ENCODE data around the gene CFAP73. TPM values are rescaled to one million over a fixed set of nuclear protein-coding genes. Genes with fewer than 3 reads are reported as not detected.

Gene CFAP73
- polyA plus RNA-seq, 1 of the 3 experiments (the other 2 are of a cell fraction) = not detected

- TF ChIP-seq SMC3 (IDR thresholded peaks at IDR 0.05; ENCODE audit: low read depth, low read length) = no peak
- TF ChIP-seq MAX (IDR thresholded peaks at IDR 0.05; ENCODE audit: low read depth) = no peak
- no peak for TF ChIP-seq MXI1 (IDR thresholded peaks at IDR 0.05; ENCODE audit: low read depth, low read length)
- no peak for TF ChIP-seq RAD21 (IDR thresholded peaks at IDR 0.05; ENCODE audit: low read length)
- no peak for TF ChIP-seq CHD2 (IDR thresholded peaks at IDR 0.05; ENCODE audit: low read length, partially characterized antibody)
- no peak for TF ChIP-seq RCOR1 (IDR thresholded peaks at IDR 0.05; ENCODE audit: low read length)
- no peak for TF ChIP-seq EZH2phosphoT487 (IDR thresholded peaks at IDR 0.05; ENCODE audit: borderline replicate concordance, low read depth)
- no peak for TF ChIP-seq FOSL2 (IDR thresholded peaks at IDR 0.05; ENCODE audit: borderline replicate concordance, low read depth)
- no peak for TF ChIP-seq YY1 (IDR thresholded peaks at IDR 0.05; ENCODE audit: low read depth)
- TF ChIP-seq NFIC (IDR thresholded peaks at IDR 0.05; ENCODE audit: borderline replicate concordance) = no peak
Measured at GRCh38 chr12:113155060-113155459, 5.5 kb downstream of the CFAP73 start (continued).

GRCh38 chr12:113155646-113156045 lies 6.1 kb downstream of the CFAP73 start:
- ChIA-PET CTCF (interaction anchor here (0.8 to 7.6 kb wide), 5 partner anchors 18 to 107 kb away, joined by 3 to 49 read pairs (median 9); partner anchors contain the start of genes DTX1 and RASAL1), POLR2A (interaction anchor here (0.7 kb wide), 1 partner anchor 46 kb away, joined by 3 read pairs; no protein-coding TSS in a partner anchor)
- Histone ChIP-seq H3F3A (replicated peaks; ENCODE audit: insufficient read depth) (peaks cover 13% of the 10 kb centered on the region), H3K4me1 (ENCODE audit: control insufficient read depth in 1 of 2, insufficient read depth in 2 of 2, low read depth in 1 of 2, low read length in 1 of 2) (peaks cover 0 to 9% of the 10 kb centered on the region in 2 experiments; a peak in 1 of 4 replicates), H3K4me2 (no peak overlapping the region), H4K20me1 (ENCODE audit: insufficient read depth) (no peaks in the 10 kb centered on the region), H3K9me3 (no peaks in the 10 kb centered on the region), H3K9me2 (no peaks in the 10 kb centered on the region), H3K79me2 (ENCODE audit: insufficient read depth) (no peaks in the 10 kb centered on the region), H3K4me3 (ENCODE audit: low read depth in 2 of 2, low read length in 1 of 2) (no peak overlapping the region), H3K9ac (no peak overlapping the region), H3K27me3 (ENCODE audit: insufficient read depth) (peaks cover 24% of the 10 kb centered on the region), H3K27ac (ENCODE audit: low read depth in 2 of 2, low read length in 1 of 2) (no peak overlapping the region), H2AFZ (ENCODE audit: low read depth) (no peak overlapping the region), H3K36me3 (replicated peaks in 1 of 2; ENCODE audit: control insufficient read depth in 1 of 2, insufficient read depth in 2 of 2, low read length in 1 of 2) (peaks cover 5 to 30% of the 10 kb centered on the region in 2 experiments)
- DNase-seq = no peak
- 94% methylated on average over 7 of the region's 7 CpGs for WGBS (ENCODE audit: low lambda C conversion rate)
- TF ChIP-seq MAX (IDR thresholded peaks at IDR 0.05; ENCODE audit: low read depth) (no peak), RXRA (IDR thresholded peaks at IDR 0.05; ENCODE audit: borderline replicate concordance, low read depth) (no peak), MXI1 (IDR thresholded peaks at IDR 0.05; ENCODE audit: low read depth, low read length) (no peak), JUND (IDR thresholded peaks at IDR 0.05) (no peak), REST (IDR thresholded peaks at IDR 0.05; ENCODE audit: low read depth, low read length) (no peak), FOXJ3 (CRISPR knock-in tag; IDR thresholded peaks at IDR 0.05) (no peak), CTCF (IDR thresholded peaks at IDR 0.05) (no peak), GATA2 (CRISPR knock-in tag; IDR thresholded peaks at IDR 0.05) (no peak)

Data from SK-N-SH (cell line).